DMS153 treated with DMSO at 0.1 percent for 48 hours (cell line): ENCODE data around the gene DUOX2.
"Not testable (repeated sequence)": the region's sequence is repeated elsewhere in the genome, so short reads cannot be mapped to it uniquely, and the experiment has no call there.

Experiments
- DNase-seq: peaks from one replicate; lab custom pipeline; 2025; ENCODE audit not compliant: unreplicated experiment; lab: John Stamatoyannopoulos, UW

DUOX2 gene

GRCh38 chr15:45102226-45102625, 11.7 kb downstream of the DUOX2 start:
- no peak for DNase-seq

- DNase-seq = no peak
Measured at GRCh38 chr15:45101749-45102148, 12.2 kb downstream of the DUOX2 start.

GRCh38 chr15:45100884-45101625, 12.9 kb downstream of the DUOX2 start:
- DNase-seq = no peak

- DNase-seq = no peak
Measured at GRCh38 chr15:45099549-45100165, 14.3 kb downstream of the DUOX2 start.

- DNase-seq = no peak
Measured at GRCh38 chr15:45097466-45097865, 16.5 kb downstream of the DUOX2 start.

GRCh38 chr15:45095661-45096060, 18.3 kb downstream of the DUOX2 start:
- no peak for DNase-seq

- DNase-seq = no peak
Measured at GRCh38 chr15:45094358-45094730, 19.6 kb downstream of the DUOX2 start.

GRCh38 chr15:45093622-45094357, 20.2 kb downstream of the DUOX2 start:
- no peak for DNase-seq

GRCh38 chr15:45093013-45093412, 21.0 kb downstream of the DUOX2 start:
- no peak for DNase-seq

- no peak for DNase-seq
Measured at GRCh38 chr15:45091576-45091975, 22.4 kb downstream of the DUOX2 start.

GRCh38 chr15:45091161-45091560, 22.8 kb downstream of the DUOX2 start:
- no peak for DNase-seq

GRCh38 chr15:45089712-45090373, 24.1 kb downstream of the DUOX2 start:
- no peak for DNase-seq

- DNase-seq = no peak
Measured at GRCh38 chr15:45088801-45089711, 24.9 kb downstream of the DUOX2 start.

GRCh38 chr15:45087513-45087912, 26.5 kb downstream of the DUOX2 start:
- no peak for DNase-seq

- no peak for DNase-seq
Measured at GRCh38 chr15:45084163-45084562, 29.8 kb downstream of the DUOX2 start.

- DNase-seq = no peak
Measured at GRCh38 chr15:45083223-45083622, 30.7 kb downstream of the DUOX2 start.

- DNase-seq = not testable (repeated sequence)
Measured at GRCh38 chr15:45082412-45082811, 31.6 kb downstream of the DUOX2 start.

- not testable (repeated sequence) for DNase-seq
Measured at GRCh38 chr15:45080593-45080992, 33.4 kb downstream of the DUOX2 start.

GRCh38 chr15:45079628-45080246, 34.2 kb downstream of the DUOX2 start:
- not testable (repeated sequence) for DNase-seq

GRCh38 chr15:45079201-45079600, 34.8 kb downstream of the DUOX2 start:
- DNase-seq = not testable (repeated sequence)
